ENCODE data around the gene PER2.

DNA sequence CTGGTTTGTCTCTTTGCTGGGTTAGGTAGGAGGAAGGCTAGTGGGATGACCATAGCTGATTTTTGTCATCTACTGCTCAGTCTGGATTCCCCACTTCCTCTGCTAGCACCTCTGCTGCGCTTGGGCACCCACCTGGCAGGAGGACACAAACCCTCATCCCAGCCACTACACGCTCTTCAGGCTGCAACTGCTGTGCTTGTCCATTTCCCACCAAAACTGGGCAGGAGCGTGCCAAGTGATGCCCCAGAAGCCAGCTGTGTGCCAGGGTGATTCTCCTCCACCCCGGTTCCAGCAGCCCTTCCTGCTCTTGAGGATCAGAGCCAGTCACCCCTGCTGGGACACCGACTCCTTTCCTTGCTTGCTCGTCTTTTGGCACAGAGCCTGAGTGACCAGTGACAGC, 15.7 kb upstream of the PER2 start:
- TF ChIP-seq USF2 (IDR thresholded peaks at IDR 0.05; ENCODE audit: low read depth, low read length): no peak
- TF ChIP-seq CTCF (conservative IDR thresholded peaks at IDR 0.05; ENCODE audit: low read depth, low read length): no peak
- TF ChIP-seq, protein P1, sequence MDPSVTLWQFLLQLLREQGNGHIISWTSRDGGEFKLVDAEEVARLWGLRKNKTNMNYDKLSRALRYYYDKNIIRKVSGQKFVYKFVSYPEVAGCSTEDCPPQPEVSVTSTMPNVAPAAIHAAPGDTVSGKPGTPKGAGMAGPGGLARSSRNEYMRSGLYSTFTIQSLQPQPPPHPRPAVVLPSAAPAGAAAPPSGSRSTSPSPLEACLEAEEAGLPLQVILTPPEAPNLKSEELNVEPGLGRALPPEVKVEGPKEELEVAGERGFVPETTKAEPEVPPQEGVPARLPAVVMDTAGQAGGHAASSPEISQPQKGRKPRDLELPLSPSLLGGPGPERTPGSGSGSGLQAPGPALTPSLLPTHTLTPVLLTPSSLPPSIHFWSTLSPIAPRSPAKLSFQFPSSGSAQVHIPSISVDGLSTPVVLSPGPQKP (IDR thresholded peaks at IDR 0.05; ENCODE audit: borderline replicate concordance, low read depth, low read length): no peak
- no peak for TF ChIP-seq CHD1 (IDR thresholded peaks at IDR 0.05; ENCODE audit: low read depth, low read length)
- no peak for TF ChIP-seq POLR2A (IDR thresholded peaks at IDR 0.05; ENCODE audit: low read depth, low read length)
- TF ChIP-seq RAD21 (IDR thresholded peaks at IDR 0.05; ENCODE audit: low read length): no peak
- no peak for TF ChIP-seq NFE2L2 (IDR thresholded peaks at IDR 0.05; ENCODE audit: low read depth, low read length)
- TF ChIP-seq CEBPB (IDR thresholded peaks at IDR 0.05; ENCODE audit: low read depth, low read length): no peak
- TF ChIP-seq MAFK (IDR thresholded peaks at IDR 0.05; ENCODE audit: low read depth, low read length): no peak
- TF ChIP-seq RFX5 (IDR thresholded peaks at IDR 0.05; ENCODE audit: low read depth, low read length): no peak
- TF ChIP-seq MAZ (IDR thresholded peaks at IDR 0.05; ENCODE audit: borderline replicate concordance, low read depth, low read length): no peak
- TF ChIP-seq FOS (IDR thresholded peaks at IDR 0.05; ENCODE audit: low read depth, low read length): no peak
- TF ChIP-seq RCOR1 (IDR thresholded peaks at IDR 0.05; ENCODE audit: insufficient replicate concordance, low read length): no peak

Measured in IMR-90 (cell line).